ENCODE measurements around the gene METTL15.
A peak's percentile ranks its signal among the peaks of the same experiment; 100 is the strongest.
"Not testable (repeated sequence)": the region's sequence is repeated elsewhere in the genome, so short reads cannot be mapped to it uniquely, and the experiment has no call there.

METTL15 gene

GRCh38 chr11:28107191-28107749 is 918 bp upstream of the METTL15 start:
- peak overlapping the region in 18 of 21 experiments; percentile 2 to 88 (median 82) for H3K27ac ChIP-seq
- H3K4me3 ChIP-seq, result peak overlapping the region; percentile 41 to 80 (median 58)

- H3K27ac ChIP-seq, result peak overlapping the region in 14 of 21 experiments; percentile 83 to 91 (median 84)
Observed at GRCh38 chr11:28108958-28109357, 770 bp downstream of the METTL15 start.

GRCh38 chr11:28110108-28110820 is 2.1 kb downstream of the METTL15 start:
- peak overlapping the region; percentile 78 to 97 (median 88) for H3K27ac ChIP-seq
- peak overlapping the region; percentile 53 to 75 (median 61) for H3K4me3 ChIP-seq

More at GRCh38 chr11:28108958-28109357, 770 bp downstream of the METTL15 start:
- peak overlapping the region in 4 of 7 experiments; percentile 54 to 80 (median 64) for H3K4me3 ChIP-seq

- H3K4me3 ChIP-seq, result peak overlapping the region; percentile 53 to 75 (median 61)
- peak overlapping the region; percentile 78 to 97 (median 88) for H3K27ac ChIP-seq
Observed at GRCh38 chr11:28110821-28111200, 2.6 kb downstream of the METTL15 start.

- Histone ChIP-seq H3K4me3 (no peak overlapping the region), H3K27ac (no peak overlapping the region)
Observed at GRCh38 chr11:28114116-28114515, 5.9 kb downstream of the METTL15 start.

GRCh38 chr11:28114731-28115130 is 6.5 kb downstream of the METTL15 start:
- no peak overlapping the region for H3K4me3 ChIP-seq
- no peak overlapping the region for H3K27ac ChIP-seq

GRCh38 chr11:28117712-28118111 is 9.5 kb downstream of the METTL15 start:
- Histone ChIP-seq H3K4me3 (no peak overlapping the region), H3K27ac (no peak overlapping the region)

- no peak overlapping the region for H3K27ac ChIP-seq
- H3K4me3 ChIP-seq, result no peak overlapping the region
Observed at GRCh38 chr11:28123151-28123581, 15.0 kb downstream of the METTL15 start.

GRCh38 chr11:28132548-28132947 is 24.4 kb downstream of the METTL15 start:
- H3K4me3 ChIP-seq, result no peak overlapping the region

GRCh38 chr11:28133146-28133545 is 25.0 kb downstream of the METTL15 start:
- H3K4me3 ChIP-seq, result no peak overlapping the region
- no peak overlapping the region for H3K27ac ChIP-seq

More at GRCh38 chr11:28132548-28132947, 24.4 kb downstream of the METTL15 start:
- H3K27ac ChIP-seq, result no peak overlapping the region

- H3K4me3 ChIP-seq, H3K27ac ChIP-seq: not testable (repeated sequence)
Observed at GRCh38 chr11:28136157-28136556, 28.0 kb downstream of the METTL15 start.

- no peak overlapping the region for H3K27ac ChIP-seq
- H3K4me3 ChIP-seq, result no peak overlapping the region
Observed at GRCh38 chr11:28137366-28137765, 29.2 kb downstream of the METTL15 start.

GRCh38 chr11:28137832-28138231 is 29.6 kb downstream of the METTL15 start:
- Histone ChIP-seq H3K4me3 (no peak overlapping the region), H3K27ac (no peak overlapping the region)

GRCh38 chr11:28139841-28140415 is 31.7 kb downstream of the METTL15 start:
- Histone ChIP-seq H3K4me3 (no peak overlapping the region), H3K27ac (no peak overlapping the region)

GRCh38 chr11:28140689-28141455 is 32.7 kb downstream of the METTL15 start:
- Histone ChIP-seq H3K27ac (no peak overlapping the region), H3K4me3 (no peak overlapping the region)

- Histone ChIP-seq H3K4me3 (no peak overlapping the region), H3K27ac (no peak overlapping the region)
Observed at GRCh38 chr11:28142724-28143123, 34.5 kb downstream of the METTL15 start.

GRCh38 chr11:28144808-28145207 is 36.6 kb downstream of the METTL15 start:
- Histone ChIP-seq H3K27ac (no peak overlapping the region), H3K4me3 (no peak overlapping the region)

- Histone ChIP-seq H3K4me3 (no peak overlapping the region), H3K27ac (no peak overlapping the region)
Observed at GRCh38 chr11:28146123-28146751, 38.0 kb downstream of the METTL15 start.

- H3K4me3 ChIP-seq, result no peak overlapping the region
- no peak overlapping the region for H3K27ac ChIP-seq
Observed at GRCh38 chr11:28152743-28153142, 44.6 kb downstream of the METTL15 start.

GRCh38 chr11:28153586-28153985 is 45.4 kb downstream of the METTL15 start:
- Histone ChIP-seq H3K27ac (no peak overlapping the region), H3K4me3 (no peak overlapping the region)

Measured in skin epidermis (tissue), 12 donors.